ENCODE measurements around the gene NPAS4. TPM values are rescaled to one million over a fixed set of nuclear protein-coding genes. Genes with fewer than 3 reads are reported as not detected.

The NPAS4 gene
- total and polyA plus RNA-seq, 3 donors from 2014 or later: 0.09 to 1.4 (median 0.50) TPM

DNA sequence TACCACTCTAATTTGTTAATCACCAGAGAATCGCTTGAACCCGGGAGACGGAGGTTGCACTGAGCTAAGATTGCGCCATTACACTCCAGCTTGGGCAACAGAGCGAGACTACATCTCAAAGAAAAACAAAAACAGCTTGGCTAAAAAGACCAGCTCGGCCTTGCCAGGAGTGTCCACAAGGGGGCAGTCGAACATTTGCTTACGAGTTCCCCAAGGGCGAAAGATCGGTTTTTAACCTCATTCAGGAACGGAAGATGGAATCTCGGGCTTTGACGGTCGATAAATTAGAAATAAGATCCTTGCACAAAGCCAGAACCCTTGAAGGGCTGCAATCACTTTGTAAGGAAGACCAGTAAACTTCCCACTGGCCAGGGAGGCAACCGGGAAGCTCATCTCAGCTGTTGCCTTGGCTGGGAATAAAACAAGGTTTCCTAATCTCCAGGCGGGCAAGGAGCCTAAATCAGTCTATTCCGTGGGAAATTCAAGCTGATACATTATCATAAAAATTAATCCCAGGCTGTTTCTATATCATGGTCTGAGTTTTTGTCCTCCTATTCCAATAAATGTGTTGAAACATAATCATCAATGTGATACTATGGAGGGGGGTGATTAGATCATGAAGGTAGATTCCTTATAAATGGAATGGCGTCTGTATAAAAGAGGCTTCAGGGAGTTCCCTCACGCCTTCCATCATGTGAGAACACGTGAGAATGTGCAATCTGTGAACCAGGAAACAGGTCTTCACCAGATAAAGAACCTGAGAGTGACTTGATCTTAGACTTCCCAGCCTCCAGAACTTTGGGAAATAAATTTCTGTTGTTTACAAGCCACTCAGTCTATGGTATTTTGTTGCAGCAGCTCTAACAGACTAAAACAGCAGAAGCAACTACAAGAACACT lies 34.4 kb upstream of the NPAS4 start:
- Histone ChIP-seq H3K9me3 (no peaks in the 10 kb centered on the region), H3K36me3 (ENCODE audit: low read depth, missing control alignments) (no peaks in the 10 kb centered on the region), H3K27ac (no peak overlapping the region), H3K27me3 (no peaks in the 10 kb centered on the region), H3K4me3 (peak overlapping the region in 1 of 2 donors; percentile 21), H3K4me1 (no peaks in the 10 kb centered on the region)
- intact Hi-C loops (cut with DNase I; ENCODE audit: low total_unique reads): no loop called here
- 6 to 8% methylated on average over 20 of the region's 20 CpGs for WGBS, 2 donors
- peak; percentile 93 for DNase-seq
- TF ChIP-seq, protein P1, sequence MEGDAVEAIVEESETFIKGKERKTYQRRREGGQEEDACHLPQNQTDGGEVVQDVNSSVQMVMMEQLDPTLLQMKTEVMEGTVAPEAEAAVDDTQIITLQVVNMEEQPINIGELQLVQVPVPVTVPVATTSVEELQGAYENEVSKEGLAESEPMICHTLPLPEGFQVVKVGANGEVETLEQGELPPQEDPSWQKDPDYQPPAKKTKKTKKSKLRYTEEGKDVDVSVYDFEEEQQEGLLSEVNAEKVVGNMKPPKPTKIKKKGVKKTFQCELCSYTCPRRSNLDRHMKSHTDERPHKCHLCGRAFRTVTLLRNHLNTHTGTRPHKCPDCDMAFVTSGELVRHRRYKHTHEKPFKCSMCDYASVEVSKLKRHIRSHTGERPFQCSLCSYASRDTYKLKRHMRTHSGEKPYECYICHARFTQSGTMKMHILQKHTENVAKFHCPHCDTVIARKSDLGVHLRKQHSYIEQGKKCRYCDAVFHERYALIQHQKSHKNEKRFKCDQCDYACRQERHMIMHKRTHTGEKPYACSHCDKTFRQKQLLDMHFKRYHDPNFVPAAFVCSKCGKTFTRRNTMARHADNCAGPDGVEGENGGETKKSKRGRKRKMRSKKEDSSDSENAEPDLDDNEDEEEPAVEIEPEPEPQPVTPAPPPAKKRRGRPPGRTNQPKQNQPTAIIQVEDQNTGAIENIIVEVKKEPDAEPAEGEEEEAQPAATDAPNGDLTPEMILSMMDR (IDR thresholded peaks at IDR 0.05): peak; percentile 46 to 97 (median 76)
- no peak for TF ChIP-seq POLR2A (IDR thresholded peaks at IDR 0.05)

DNA sequence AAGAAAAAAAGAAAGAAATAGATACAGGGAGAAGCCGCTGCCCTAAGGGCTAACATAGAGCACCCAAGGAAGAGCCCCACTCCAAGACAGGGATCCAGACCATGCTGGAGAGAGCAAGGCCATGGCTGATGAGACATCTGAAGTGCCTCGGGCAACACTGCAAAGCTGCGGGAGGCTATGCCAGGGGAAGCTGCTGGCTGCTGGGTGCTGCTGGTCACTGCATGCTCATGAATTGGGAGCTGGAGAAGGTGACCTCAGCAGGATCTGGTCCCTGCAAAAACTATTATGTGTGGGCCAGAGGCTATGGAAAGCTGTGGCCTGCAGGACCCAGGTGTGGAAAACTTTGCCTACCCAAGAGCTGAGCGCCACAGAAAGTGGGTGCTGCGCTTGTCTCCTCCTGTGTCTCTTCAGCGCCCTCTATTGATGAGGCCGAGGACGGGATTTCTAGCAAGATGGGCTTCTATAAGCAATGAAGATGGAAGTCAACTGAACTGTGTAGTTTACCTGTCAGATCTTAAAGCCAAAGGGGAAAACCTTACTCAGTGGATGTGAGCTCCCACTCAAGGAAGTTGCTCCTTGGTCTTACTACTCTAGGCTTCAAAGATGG lies 32.0 kb upstream of the NPAS4 start:
- H3K9me3 ChIP-seq: no peaks in the 10 kb centered on the region
- DNase-seq: peak; percentile 76
- no peak overlapping the region for H3K27ac ChIP-seq
- intact Hi-C loops (cut with DNase I; ENCODE audit: low total_unique reads): no loop called here
- WGBS, 2 donors: 55 to 66% methylated on average over 8 of the region's 8 CpGs
- TF ChIP-seq, protein P1 (IDR thresholded peaks at IDR 0.05): peak in 2 of 3 experiments; percentile 50 to 62
- TF ChIP-seq POLR2A (IDR thresholded peaks at IDR 0.05): no peak
- H3K36me3 ChIP-seq (ENCODE audit: low read depth, missing control alignments): no peaks in the 10 kb centered on the region
- H3K4me3 ChIP-seq: no peak overlapping the region
- no peaks in the 10 kb centered on the region for H3K27me3 ChIP-seq
- no peaks in the 10 kb centered on the region for H3K4me1 ChIP-seq

DNA sequence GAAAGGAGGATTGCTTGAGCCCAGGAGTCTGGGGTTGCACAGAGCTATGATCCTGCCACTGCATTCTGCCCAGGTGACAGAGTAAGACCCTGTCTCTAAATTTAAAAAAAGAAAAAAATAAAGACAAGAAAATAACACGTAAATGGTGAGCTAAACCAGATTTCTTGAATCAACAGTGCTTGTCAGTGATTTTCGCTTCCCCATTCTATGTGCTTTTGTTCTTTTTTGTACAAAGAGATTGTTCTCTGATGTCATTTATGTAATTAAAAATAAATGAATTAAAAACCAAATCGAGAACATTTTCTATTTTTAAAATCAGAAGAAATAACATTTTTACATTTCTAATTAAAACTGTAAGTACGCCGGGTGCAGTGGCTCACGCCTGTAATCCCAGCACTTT lies 29.5 kb upstream of the NPAS4 start:
- intact Hi-C loops (cut with DNase I; ENCODE audit: low total_unique reads): no loop called here
- Histone ChIP-seq H3K36me3 (ENCODE audit: low read depth, missing control alignments) (no peaks in the 10 kb centered on the region), H3K9me3 (no peaks in the 10 kb centered on the region), H3K4me1 (no peaks in the 10 kb centered on the region), H3K4me3 (no peak overlapping the region), H3K27me3 (no peaks in the 10 kb centered on the region), H3K27ac (no peak overlapping the region)
- no peak for DNase-seq
- 77 to 87% methylated on average over 6 of the region's 6 CpGs for WGBS, 2 donors
- TF ChIP-seq, protein P1 (IDR thresholded peaks at IDR 0.05): no peak
- TF ChIP-seq POLR2A (IDR thresholded peaks at IDR 0.05): no peak

DNA sequence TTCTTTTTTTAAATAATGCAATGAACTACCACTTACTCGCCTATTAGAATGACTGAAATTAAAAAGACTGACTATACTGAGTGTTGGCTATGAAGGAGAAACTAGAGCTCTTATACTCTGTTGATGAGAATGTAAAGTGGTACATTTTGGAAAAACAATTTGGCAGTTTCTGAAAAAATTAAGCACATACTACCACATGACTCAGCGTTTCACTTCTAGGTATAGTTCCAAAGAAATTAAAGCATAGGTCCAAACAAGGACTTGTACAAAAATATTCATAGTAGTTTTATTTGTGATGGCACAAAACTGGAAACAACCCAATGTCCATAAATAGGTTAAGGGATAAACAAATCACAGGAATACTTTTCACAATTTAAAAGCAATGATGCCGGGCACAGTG lies 26.9 kb upstream of the NPAS4 start:
- no peak for DNase-seq
- Histone ChIP-seq H3K27ac (no peak overlapping the region), H3K4me1 (no peaks in the 10 kb centered on the region), H3K4me3 (no peak overlapping the region), H3K36me3 (ENCODE audit: low read depth, missing control alignments) (no peaks in the 10 kb centered on the region), H3K9me3 (no peaks in the 10 kb centered on the region), H3K27me3 (no peaks in the 10 kb centered on the region)
- intact Hi-C loops (cut with DNase I; ENCODE audit: low total_unique reads): no loop called here
- 69 to 79% methylated on average over 3 of the region's 3 CpGs for WGBS, 2 donors
- TF ChIP-seq, protein P1 (IDR thresholded peaks at IDR 0.05): no peak
- TF ChIP-seq POLR2A (IDR thresholded peaks at IDR 0.05): no peak

All from testis (tissue), 3 donors.